Globus pallidus (tissue), 1 donor: ENCODE measurements around the gene GRK4.
"Not testable (repeated sequence)": the region's sequence is repeated elsewhere in the genome, so short reads cannot be mapped to it uniquely, and the experiment has no call there.

Source experiments
- DNase-seq: peaks from one replicate; pipeline ENCODE4 v3.0.0-alpha.2; 2015; ENCODE audit warnings: low spot score

The GRK4 gene

DNA sequence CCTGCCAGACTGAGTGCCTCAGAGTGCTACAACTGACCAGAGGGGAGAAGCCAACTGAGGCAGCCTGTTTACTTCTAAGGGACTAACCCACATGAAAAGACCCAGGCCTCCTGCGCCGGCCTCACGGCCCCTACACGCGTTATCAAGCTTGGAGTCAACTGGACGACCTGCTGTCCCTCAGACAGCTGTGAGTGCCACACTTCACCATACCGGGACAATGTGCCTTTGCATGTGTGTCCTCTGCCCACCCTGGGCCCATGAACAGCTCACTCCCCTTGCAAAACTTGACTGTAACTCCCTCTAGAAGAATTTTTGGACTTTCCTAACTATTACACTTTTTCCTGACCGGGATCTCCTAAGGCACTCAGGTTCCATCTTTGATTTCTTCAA, 2.0 kb upstream of the GRK4 start:
- no peak for DNase-seq

DNA sequence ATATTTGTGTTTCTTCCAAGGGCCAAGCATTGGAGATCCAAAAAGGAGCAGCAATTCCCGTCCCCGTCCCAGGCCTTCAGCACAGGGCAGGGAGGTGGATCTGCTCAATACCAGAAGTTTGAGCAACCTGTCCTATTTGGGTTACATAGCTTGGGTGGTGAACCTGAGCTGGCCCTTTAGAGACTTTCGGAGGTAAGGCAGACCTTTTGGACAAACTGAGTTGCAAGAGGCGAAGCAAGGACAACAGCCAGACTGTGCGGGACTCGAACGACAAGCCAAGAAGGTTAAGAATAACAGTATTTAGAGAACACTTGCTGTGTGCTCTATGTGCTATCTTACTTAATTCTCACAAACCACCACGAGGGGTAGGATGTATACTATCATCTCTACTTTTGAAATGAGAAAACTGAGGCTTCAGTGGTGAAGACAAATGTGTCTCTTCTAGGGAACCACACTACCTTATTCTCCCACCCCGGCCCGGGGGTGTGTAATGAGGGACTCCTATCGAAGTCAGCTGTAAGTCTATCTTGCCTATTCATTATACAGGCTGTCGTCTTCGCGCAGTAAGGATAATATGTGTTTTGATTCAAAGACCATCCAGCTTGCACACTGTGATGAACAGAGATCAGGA, 1.4 kb upstream of the GRK4 start:
- no peak for DNase-seq

DNA sequence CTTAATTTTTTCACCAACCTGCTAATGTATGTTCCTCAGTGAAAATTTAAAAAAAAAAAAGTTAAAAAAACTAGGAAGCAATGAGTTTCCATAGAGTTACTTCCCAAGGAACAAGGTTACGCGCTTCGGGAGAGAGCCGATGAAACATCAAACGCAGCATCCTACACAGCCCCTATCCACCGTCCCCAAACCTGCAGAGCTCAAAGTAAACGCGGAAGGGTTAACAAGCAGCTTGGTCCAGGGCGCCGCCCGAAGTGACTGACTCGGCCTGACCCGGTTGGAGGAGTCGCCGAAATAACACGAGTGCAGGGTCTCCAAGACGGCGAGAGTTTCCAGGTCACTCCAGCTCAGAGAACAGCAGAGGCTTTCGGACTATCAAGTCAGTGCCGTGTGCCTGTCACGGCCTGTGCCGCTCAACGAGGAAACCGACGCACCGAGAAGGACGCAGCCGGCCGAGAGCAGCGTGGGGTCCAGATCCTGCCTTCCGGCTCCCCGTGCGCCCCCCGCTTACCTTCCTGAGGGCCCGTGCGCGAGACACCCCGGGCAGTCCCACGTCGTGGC, 677 bp upstream of the GRK4 start:
- no peak for DNase-seq

DNA sequence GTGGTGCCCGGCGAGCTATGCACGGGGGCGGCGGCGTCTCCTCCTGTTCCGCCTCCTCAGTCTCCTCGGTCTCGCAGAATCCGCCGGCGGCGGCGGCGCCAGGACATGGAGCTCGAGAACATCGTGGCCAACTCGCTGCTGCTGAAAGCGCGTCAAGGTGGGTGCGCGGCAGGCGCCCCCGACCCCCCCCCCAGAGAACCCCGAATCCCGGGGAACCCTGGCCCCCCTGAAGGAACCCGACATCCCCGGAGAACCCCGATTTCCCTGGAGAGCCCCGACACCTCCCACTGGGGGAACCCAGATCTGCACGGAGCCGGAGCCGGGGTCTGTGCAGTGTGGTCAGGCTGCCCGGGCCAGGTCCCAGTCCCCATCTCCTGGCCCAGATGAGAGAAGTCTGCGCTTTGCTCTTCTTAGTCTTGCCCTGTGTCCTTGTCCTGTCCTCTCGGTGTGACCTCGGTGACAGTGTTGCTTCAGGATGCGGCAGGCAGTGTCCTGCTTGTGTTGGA, 648 bp downstream of the GRK4 start:
- no peak for DNase-seq

DNA sequence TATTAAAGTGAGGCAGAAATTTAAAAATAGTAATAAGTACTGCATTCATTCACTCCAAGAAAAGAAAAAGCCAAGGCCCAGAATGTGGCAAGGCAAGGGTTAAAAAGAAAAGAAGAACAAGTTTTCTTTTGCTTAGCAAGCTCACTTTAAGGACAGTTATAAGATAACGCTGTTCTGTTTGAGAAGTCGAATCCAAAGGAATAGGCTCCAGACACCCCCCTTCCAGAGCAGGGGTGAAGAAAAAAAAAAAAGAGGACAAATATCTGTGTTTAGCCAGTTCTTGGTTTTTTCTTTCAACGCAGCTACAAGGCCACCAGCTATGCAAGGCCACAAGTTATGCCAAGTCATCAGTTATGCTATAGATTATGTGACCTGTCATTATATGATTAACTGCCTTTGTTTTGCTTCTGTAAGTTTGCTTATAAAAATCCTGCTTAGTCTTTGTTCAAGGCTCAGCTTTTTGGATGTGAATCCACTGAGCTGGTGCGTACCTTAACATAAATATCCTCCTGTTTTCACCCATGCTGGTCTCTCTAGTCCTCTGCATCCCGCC, 1.4 kb downstream of the GRK4 start:
- DNase-seq: no peak

DNA sequence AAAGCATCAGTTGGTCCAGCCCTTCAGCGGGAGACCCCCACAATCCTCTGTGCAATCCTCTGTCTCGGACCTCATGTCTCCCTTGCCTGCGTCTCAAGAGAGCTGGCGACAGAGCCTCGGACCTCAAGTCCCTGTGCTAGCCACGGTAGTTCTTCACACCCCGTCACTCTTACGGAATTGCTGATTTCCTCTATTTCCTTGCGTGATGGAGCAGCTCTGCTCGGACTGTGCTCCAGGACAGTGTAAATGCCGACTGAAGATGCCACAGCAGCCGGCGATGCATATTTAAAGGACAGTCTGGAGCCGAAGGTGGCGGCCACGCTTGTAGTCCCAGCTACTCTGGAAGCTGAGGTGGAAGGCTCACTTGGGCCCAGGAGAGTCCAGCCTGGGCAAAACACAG, 1.9 kb downstream of the GRK4 start:
- DNase-seq: no peak

DNA sequence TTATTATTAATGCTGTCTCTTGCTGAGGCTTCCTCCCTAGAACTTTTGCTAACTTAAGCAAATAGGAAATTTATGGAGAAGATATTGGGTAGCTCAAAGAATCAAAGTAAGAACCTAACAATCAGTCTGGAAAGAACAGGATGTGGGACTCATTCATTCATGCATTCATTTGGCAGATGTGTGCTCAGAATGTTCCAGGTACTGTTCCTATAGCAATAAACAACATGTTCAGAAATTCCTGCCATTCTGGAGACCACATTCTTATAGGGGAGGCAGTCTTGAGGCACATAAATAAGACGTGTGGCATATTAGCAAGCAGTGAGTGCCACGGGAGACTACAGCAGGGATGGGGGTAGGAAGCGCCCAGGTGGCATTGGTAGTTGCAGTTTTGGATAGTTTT, 5.0 kb downstream of the GRK4 start:
- DNase-seq: no peak

DNA sequence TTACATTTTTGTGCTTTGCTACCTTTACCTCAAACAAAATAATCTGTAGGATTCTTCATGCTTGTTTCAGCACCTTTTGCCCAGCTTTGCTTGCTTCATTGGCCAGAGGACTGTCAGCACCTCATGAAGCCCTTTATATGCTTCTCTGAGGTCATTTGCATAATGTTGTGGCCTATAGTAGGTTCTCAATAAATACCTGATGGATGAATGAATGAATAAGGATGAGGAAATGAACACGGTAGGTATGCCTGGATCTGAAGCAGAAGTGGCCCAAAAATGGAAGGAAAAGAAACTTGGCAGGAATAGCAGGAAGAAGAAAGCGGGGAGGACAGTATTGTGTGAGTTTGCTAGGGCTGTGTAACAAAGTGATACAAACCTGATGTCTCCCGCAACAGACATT, 7.9 kb downstream of the GRK4 start:
- DNase-seq: no peak

DNA sequence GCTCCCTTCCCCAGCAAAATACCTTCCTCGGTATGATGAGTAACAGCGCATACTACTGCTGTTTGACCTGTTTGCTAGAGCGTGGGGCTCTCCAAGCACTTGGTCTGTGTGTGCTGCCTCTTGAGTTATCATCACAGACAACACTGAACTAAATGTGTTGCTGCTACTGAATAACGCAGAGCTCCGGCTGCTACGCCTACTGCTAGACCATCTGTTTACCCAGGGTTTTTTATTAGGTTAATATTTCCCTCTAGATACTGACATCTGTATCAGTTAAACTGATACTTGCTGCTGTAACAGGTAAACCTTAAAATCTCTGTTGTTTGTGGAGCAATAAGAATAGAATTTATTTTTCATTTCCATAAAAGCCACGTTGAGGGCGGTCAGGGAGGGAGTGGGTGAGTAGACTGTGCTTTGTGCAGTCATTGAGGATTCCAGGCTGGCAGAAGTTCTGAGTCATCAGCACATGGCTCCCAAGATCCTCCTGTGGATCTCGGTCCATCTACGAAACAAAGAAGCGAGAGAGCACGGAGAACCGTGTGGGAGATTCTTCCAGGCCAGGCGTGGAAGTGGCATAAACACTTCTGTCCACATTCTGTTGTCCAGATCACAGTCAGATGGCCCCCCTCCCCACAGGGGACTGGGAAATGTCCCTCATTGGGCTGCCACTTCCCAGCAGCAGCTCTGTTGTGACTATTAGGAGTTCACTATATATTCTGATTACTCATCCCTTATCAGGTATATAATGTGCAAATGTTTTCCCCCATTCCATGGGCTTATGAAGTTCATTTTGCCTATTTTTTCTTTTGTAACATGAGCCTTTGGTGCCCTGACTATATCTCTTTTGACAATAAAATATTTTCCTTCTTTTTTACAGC, 14.1 kb downstream of the GRK4 start:
- peak; percentile 36 for DNase-seq

DNA sequence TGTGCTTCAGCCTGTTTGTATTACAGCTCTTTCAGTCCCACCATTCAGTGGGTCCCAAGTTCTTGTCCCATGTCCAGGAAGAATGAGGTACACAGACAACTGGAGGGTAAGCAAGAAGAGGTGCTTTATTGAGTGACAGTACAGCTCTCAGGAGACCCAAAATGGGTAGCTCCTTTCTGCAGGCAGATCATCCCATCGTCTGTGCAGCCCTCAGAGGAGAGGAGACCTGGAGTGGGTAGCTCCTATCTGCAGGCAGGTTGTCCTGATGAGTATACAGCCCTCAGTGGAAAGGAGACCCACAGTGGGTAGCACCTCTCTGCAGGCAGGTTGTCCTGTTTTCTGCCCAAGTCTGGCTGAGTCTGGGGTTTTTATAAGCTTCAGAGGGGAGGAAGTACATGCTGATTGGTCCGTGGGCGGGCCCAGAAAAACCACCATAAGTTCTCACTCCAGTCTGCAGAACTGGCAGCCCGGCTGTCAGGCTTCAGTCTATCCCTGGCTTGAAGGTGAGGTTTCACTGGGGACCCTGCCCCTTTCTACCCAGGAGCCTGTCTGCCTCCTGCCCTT, 18.0 kb downstream of the GRK4 start:
- DNase-seq: no peak

DNA sequence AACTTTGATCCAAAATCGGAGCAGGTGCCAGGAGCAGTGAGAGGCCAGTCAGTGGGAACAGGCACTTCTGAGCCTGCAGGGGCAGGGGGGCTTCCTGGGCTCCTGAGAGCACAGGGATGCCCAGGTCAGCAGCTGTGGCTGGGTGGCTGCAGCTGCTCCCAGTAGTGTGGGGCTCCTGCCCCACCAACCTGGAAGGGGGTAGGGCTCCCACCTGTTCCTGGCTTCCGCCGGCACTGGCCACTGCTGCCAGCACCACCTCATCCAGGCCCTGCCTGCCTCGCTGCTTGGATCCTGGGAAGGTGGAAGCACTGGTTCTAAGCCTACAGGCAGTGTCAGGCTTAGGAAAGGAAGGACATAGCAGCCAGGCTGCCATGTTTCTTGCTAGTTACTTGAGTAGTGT, 18.6 kb downstream of the GRK4 start:
- no peak for DNase-seq

DNA sequence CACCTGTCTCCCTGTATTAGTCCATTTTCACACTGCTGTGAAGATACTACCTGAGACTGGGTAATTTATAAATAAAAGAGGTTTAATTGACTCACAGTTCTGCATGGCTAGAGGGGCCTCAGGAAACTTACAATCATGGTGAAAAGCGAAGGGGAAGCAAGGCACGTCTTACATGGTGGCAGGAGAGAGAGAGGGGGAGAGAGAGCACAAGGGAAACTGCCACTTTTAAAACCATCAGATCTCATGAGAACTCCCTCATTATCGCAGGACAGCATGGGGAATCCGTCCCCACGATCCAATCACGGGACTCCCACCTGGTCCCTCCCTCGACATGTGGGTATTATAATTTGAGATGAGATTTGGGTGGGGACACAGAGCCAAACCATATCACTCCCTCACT, 20.3 kb downstream of the GRK4 start:
- not testable (repeated sequence) for DNase-seq

DNA sequence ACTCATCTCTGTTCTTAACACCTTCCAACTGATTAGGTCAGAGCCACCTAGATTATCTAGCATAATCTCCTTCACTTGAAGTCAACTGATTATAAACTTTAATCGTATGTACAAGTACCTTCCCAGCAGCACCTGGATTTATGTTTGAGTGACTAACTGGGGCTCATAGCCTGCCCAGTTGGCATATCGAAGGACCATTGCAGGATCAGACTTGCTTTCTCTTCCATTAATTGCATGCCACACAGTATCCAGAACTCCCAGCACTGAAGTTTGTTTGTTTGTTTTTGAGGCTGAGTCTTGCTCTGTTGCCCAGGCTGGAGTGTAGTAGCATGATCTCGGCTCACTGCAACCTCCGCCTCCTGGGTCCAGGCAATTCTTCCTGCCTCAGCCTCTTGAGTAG, 27.9 kb downstream of the GRK4 start:
- no peak for DNase-seq

DNA sequence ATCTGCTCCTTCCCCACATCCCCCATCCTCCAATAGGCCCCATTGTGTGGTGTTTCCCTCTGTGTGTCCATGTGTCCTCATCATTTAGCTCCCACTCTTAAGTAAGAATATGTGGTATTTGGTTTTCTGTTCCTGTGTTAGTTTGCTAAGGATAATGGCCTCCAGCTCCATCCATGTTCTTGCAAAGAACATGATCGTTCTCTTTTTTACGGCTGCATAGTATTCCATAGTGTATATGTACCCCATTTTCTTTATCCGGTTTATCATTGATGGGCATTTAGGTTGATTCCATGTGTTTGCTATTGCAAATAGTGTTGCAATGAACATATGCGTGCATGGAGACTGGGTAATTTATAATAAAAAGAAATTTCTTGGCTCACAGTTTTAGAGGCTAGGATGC, 31.5 kb downstream of the GRK4 start:
- DNase-seq: no peak

DNA sequence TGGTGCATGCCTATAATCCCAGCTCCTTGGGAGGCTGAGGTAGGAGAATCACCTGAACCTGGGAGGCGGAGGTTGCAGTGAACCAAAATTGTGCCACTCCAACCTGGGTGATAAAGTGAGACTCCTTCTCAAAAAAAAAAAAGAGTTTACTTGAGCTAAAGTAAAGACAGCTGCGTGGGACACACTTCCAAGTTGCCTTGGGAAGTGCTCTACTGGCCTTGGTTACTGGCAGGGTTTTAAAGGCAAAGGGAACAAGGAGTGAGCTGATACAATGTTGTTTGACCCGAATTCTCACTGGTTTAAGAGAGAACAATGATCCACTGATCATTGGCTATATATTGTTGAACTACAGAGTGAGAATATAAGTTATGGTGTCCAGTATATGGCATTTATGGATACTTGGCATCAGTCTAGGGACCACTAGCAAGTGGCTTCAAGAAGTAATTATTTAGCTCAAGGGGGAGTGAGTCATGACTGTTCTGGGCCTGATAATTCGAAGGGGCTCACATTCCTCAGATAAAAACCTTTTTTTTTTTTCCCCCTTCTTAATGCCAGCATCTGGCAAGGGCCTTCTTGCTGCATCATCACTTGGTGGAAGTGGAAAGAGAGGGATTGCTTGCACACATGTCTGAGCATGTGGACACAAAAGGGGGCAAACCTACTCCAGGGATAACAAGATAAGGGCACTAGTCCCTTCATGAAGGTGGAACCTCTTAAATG, 32.3 kb downstream of the GRK4 start:
- DNase-seq: no peak

DNA sequence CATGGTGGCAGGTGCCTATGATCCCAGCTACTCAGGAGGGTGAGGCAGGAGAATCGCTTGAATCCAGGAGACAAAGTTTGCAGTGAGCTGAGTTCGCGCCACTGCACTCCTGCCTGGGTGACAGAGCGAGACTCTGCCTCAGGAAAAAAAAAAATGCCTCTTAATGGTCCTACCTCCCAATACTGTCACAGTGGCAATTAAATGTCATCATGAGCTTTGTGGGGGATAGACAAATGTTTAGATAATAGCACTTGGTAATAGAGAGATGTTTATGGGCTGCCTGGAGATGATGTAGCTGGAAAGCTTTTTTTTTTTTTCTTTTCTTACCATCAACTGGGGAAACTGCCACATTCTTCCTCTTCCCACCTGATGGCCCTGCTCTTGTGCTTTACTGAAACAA, 33.0 kb downstream of the GRK4 start:
- no peak for DNase-seq

DNA sequence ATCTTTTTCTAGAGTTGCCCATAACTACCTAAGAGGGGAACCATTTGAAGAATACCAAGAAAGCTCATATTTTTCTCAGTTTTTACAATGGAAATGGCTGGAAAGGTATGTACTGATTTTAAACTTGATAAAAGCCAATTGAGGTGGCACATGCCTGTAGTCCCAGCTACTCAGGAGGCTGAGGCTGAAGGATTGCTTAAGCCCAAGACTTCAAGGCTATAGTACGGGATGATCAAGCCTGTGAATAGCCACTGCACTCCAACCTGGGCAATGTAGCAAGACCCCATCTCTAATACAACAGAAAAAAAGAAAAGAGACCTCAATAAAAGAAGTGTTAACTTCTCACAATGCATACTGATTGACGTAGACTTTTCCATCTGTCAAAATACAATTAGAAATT, 44.4 kb downstream of the GRK4 start:
- DNase-seq: no peak

DNA sequence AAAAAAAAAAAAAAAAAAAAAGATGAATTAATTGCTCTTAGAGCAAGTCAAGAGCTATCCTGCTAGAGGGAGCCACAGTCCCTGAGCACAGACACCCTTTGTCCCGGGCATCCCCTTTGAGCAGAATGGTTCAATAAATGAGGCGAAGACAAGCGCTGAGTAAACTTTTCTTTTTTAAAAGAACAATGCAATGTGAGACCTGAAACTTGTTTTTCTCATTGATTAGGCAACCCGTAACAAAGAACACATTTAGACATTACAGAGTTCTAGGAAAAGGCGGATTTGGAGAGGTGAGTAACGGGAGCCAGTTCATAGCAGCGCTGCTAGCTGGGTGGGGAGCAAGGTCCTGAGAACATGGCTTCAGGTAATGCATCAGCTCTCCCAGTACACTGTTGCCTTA, 46.1 kb downstream of the GRK4 start:
- DNase-seq: peak; percentile 35

DNA sequence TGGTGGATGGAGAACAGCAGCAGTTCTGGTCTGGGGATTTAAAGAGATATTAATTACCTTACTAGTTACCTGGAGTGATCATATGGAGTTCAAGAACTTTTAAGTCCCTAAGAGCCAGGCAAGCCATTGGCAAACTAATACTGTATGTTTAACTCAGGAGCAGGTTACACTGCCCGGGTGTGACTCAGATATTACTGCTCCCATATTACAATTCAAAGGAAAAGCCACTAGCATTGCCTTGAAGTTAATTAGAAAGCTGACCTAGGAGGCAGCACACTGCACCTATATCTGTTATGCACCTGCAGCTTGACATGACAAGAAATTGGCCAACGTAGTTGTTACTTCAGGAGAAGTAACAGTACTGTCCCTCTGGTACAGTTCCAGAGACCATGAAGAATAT, 47.2 kb downstream of the GRK4 start:
- no peak for DNase-seq

DNA sequence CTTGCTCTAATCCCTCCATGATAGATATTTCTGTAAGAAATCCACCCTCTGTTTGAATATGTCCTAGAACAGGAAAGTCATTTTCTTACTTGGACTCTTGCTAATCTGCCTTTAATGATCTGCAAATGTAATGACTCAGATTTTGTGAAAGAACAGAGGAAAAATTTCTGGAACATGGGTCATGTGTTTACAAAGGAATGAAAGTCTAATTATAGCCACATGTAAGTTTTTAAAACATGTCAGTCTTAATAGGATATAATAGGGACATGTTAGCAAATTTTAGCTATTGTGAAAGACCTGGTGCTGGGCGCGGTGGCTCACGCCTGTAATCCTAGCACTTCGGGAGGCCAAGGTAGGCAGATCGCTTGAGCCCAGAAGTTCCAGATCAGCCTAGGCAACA, 47.6 kb downstream of the GRK4 start:
- DNase-seq: no peak

DNA sequence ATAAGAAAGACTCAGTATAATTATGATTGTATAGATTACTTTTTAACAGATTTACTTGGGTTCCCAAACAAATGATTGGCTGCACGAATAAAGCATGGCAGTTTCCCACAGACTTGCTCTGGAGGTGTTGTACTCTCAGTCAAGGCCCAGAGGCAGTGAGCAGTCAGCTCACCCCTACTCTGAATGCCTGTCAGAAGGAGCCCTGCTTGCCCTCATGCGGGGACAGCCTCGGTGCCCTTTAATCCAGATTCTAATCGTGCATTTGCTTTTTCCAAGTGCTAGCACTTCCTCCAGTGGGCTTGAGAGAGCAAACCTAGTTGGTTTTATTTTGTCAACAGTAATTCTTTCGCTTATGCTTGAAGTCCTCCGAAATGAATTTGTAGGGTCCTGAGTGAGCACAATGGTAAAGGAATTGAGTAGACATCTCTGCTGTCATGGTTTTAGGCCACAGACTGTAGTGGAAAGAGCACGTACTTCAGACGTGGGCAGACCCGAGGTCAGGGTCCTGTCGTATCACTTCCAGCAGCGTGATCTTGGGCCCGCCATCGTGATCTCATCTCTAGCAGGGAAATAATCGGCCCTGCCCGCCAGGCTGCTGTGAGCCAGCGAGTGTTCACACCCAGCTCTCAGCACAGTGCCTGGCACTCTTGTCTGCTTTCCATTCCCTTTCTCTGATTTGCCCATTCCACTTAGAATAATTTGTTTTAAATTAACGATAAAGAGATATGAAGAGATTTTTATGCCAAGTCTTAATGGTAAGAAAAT, 48.3 kb downstream of the GRK4 start:
- DNase-seq: no peak
